NB4 (cell line): ENCODE measurements around the gene PSMC1.
A peak's percentile ranks its signal among the peaks of the same experiment; 100 is the strongest.

Experiments used
- DNase-seq: peaks from one replicate; pipeline ENCODE4 v3.0.0; 2010; ENCODE audit warnings: low read depth
- H3K4me3 ChIP-seq: one replicate; pipeline ENCODE4 v1.5.1; 2011; ENCODE audit warnings: mild to moderate bottlenecking, low read depth, low read length, moderate library complexity
- CTCF ChIP-seq: IDR thresholded peaks from one replicate; pipeline ENCODE4 v1.5.1; 2012; ENCODE audit warnings: low read depth, low read length
- MAX ChIP-seq: IDR thresholded peaks from 2 replicates; pipeline ENCODE4 v1.6.1; 2011; ENCODE audit warnings: low read depth, low read length
- MYC ChIP-seq: IDR thresholded peaks from 2 replicates; pipeline ENCODE4 v1.6.1; 2011; ENCODE audit warnings: low read depth, low read length
- POLR2A ChIP-seq: IDR thresholded peaks from 2 replicates; pipeline ENCODE4 v1.6.1; 2011; ENCODE audit warnings: mild to moderate bottlenecking; ENCODE audit not compliant: insufficient read length; ENCODE audit errors: extremely low read depth

Gene PSMC1

GRCh38 chr14:90288651-90289355 lies 32.5 kb downstream of the PSMC1 start:
- DNase-seq: no peak
- no peak overlapping the region for H3K4me3 ChIP-seq
- no peak for TF ChIP-seq POLR2A
- no peak for TF ChIP-seq MYC
- no peak for TF ChIP-seq MAX
- TF ChIP-seq CTCF: no peak

- no peak for DNase-seq
- TF ChIP-seq MAX: no peak
- H3K4me3 ChIP-seq: no peak overlapping the region
These were observed 34.1 kb downstream of the PSMC1 start for GRCh38 chr14:90290337-90291011.

GRCh38 chr14:90291699-90292098 lies 35.3 kb downstream of the PSMC1 start:
- H3K4me3 ChIP-seq: no peak overlapping the region
- DNase-seq: no peak
- no peak for TF ChIP-seq CTCF

GRCh38 chr14:90293766-90294730 lies 37.7 kb downstream of the PSMC1 start:
- TF ChIP-seq MYC (no peak), MAX (no peak), POLR2A (no peak), CTCF (no peak)
- no peak overlapping the region for H3K4me3 ChIP-seq
- DNase-seq: no peak

- DNase-seq: peak; percentile 79
- TF ChIP-seq CTCF: no peak
- peak; percentile 91 for TF ChIP-seq MAX
- 0 out of 2 replicates have a peak, but pooled peaks have one; percentile 6 for TF ChIP-seq MYC
- no peak for TF ChIP-seq POLR2A
- H3K4me3 ChIP-seq: no peak overlapping the region
These were observed 38.5 kb downstream of the PSMC1 start for GRCh38 chr14:90294872-90295271.

- DNase-seq: peak; percentile 86
- TF ChIP-seq POLR2A (no peak), MAX (peak; percentile 66), CTCF (no peak), MYC (0 out of 2 replicates have a peak, but pooled peaks have one; percentile 63)
- no peak overlapping the region for H3K4me3 ChIP-seq
These were observed 39.6 kb downstream of the PSMC1 start for GRCh38 chr14:90295870-90296516.
